ENCODE results near the gene ATF6.

The ATF6 gene

GRCh38 chr1:161966067-161966466, 199.9 kb downstream of the ATF6 start:
- no peak for DNase-seq (ENCODE audit: low read depth)

DNA sequence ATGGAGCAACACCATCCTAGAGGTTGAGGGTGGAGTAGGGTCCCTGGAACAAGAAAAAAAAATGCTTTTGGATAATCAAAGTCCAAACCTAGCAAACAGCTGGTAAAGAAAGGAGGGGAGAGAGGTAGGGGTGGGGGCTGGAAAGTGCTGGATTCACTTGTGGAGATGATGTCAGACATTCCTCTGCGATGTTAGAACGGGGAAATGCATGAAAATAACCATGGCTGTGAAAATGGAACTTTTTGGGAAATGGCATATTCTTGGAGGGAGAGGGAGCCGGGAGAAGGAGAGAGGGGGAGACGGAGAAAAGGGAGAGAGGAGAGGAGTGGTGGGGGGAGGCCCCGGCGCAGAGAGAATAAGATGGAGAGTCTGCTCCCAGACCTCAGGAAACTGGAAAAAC, 203.9 kb downstream of the ATF6 start:
- no peak for DNase-seq (ENCODE audit: low read depth)

GRCh38 chr1:161970633-161971032, 204.5 kb downstream of the ATF6 start:
- DNase-seq (ENCODE audit: low read depth): no peak

- DNase-seq (ENCODE audit: low read depth): no peak
These were observed 206.7 kb downstream of the ATF6 start for GRCh38 chr1:161972828-161973227.

DNA sequence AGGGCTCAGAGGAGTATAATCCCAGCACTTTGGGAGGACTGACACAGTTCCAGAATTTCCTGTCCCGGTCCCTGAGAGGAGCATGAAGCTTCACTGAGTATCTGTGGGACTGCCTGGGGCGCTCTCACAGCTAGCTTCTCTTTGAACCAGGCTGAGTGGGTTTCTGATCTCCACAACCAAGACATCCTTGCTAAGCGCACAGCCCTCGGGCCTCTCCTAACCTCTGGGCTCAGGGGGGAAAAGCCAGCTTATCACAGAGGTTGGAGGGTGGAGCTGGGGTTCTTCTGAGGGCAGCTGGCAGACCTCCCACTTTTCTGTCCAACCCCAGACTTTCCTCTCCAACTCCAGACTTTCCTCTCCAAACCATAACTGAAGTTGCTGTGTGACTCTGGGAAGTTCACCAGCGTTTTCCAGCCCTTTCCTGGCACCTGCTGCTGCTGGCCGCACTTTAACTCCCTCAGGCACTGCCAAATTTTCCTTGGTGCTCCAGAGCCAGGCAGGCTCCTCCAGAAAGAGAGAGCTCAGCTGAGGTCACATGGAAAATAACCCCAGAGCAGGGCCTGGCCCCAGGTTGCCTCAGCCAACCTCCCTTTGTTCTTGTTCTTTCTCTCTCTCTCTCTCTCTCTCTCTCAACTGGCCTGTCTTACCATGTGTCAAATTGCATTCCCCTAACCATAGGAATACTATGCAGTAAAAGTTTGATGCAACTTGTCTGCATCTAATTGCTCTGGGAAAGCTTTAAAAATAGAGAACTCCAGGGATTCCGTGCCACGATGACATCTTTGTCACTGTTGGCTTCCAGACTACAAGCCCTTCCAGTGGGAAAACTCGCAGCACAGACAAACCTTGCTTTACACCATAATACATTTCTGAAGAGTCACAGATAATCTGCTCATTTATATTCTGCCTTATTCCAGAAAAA, 208.1 kb downstream of the ATF6 start:
- DNase-seq (ENCODE audit: low read depth): no peak

GRCh38 chr1:161978011-161978790, 212.1 kb downstream of the ATF6 start:
- DNase-seq (ENCODE audit: low read depth): no peak

DNA sequence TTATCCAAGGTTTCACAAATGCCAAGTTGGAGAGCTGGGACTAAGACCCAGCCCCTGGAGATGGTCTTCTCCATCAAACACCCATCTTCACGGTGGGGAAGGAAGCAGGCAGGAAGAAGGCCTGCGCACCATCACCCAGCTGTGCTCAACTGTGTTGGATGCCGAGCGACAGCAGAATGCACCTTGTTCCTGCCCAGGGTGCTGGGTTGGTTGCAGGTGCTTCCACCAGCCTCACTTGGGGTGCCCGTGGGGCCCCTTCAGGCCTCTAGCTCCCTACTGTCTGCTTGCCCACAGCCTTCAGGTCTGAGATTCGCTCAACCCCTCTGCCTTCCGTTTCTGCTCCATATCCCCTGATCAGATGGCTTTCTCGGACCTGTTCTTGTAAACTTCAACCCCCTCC, 215.0 kb downstream of the ATF6 start:
- DNase-seq (ENCODE audit: low read depth): no peak

GRCh38 chr1:161981735-161982506, 215.8 kb downstream of the ATF6 start:
- no peak for DNase-seq (ENCODE audit: low read depth)

- DNase-seq (ENCODE audit: low read depth): no peak
These were observed 216.4 kb downstream of the ATF6 start for GRCh38 chr1:161982507-161982895.

- no peak for DNase-seq (ENCODE audit: low read depth)
These were observed 216.8 kb downstream of the ATF6 start for GRCh38 chr1:161982917-161983316.

DNA sequence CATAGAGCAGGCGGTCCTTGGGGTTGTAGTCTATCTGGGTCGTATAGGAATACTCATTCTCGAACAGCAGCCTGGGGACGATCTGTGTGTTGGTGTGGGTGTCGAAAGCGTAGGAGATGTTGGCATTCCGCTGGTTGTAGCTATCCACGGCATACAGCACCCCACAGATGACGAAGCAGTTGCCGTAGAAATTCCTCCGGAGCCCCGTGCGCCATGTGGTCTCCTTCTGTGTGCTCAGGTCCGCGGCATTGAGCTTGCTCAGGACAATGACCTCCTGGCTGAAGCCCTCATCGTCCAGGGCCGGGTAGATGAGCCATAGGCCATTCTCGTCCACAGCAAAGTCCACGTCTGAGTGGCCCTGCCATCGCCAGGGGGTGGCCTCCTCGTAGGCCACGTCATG, 217.6 kb downstream of the ATF6 start:
- no peak for DNase-seq (ENCODE audit: low read depth)

DNA sequence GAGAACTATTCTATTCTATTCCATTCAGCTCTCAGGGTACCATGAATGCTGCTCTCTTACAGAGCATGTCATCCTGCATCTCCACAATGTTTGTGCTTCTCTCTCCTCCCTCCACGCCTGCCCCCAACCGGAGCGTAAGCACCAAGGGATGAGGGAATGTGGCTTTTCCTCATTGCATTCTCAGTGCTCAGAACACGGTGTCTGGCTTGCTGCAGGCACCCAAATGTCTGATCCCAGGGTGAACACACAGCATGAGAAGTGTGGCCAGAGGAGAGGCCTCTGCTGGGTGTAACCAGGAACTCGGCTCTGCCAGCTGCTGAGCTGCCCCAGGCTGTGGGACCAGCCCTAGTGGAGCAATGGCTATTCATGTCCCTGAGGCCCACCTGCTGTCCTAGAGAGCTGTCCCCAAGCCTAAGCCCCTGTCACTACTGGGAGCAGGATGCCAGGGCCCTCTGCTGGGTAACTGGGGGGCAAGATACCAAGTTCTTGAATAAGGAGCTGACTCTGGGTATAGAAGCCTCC, 219.2 kb downstream of the ATF6 start:
- DNase-seq (ENCODE audit: low read depth): no peak

DNA sequence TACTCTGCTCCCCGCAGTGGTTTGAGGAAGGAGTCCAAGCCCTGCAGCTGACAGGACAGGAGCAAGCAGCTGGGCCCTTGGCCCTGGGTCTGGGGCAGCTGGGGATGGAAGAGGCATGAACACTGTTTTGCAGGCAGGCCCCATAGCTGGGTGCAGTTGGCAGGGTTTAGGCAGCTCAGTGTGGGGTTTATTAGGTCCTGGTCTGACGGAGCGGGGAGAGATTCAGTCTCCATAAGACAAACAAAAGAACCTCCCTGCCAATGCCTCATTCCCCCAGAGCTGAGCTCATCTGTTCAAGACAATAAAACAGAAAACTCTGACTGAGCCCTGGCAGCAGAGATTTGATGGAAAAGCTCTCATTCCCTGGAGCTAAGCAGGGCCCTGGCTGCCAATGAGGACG, 220.2 kb downstream of the ATF6 start:
- DNase-seq (ENCODE audit: low read depth): no peak

DNA sequence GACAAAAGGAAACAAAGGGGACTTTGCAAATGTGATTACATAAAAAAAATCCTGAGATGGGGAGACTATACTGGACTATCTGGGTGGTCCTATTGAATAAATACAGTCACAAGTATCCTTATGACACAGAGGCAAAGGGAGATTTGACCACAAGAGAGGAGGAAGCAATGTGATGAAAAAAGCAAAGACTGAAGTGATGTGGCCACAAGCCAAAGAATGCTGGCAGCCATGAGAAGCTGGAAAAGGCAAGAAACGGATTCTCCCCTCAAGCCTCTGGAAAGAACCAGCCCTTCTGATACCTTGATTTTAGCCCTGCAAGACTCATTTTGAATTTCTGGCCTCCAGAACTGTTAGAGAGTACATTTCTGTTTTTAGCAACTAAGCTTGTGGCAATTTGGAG, 221.2 kb downstream of the ATF6 start:
- no peak for DNase-seq (ENCODE audit: low read depth)

DNA sequence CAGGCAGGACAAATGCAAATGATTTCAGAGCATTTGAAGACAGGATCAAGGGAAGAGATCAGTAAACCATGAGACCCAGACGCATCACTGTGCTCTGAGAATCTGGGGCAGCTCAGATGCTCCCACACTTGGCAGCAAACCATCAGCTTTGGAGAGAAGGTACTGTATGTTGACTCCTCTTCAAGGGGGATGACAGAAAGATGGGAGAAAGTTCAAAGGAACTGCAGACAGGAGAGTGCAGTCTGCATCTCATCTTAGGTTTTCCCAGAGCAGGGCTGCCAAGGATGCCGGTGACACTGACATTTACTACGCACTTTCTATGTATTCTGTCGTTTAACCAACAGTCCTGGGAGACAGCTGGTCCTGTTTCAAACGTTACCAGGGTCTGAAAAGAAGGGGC, 221.8 kb downstream of the ATF6 start:
- no peak for DNase-seq (ENCODE audit: low read depth)

DNA sequence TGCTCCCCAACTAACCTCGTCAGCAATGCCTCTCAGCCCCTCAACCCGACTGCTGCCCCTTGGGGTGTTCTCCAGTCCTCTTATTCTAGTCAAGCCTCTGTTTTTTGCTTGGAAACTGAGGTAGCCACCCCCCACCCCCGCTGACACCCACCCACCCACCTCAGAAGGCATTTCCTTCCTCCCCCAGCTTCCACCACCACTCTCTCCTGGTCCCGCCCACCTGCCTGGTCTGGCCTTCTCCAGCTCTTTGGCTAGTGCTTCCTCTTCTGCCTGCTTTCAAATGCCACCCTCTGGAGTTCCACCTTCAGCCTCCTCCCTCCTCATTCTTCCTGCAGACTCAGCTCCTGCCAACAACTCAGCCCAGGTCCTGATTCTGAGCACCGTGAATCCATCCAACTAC, 222.3 kb downstream of the ATF6 start:
- DNase-seq (ENCODE audit: low read depth): no peak

- no peak for DNase-seq (ENCODE audit: low read depth)
These were observed 223.0 kb downstream of the ATF6 start for GRCh38 chr1:161989108-161989507.

DNA sequence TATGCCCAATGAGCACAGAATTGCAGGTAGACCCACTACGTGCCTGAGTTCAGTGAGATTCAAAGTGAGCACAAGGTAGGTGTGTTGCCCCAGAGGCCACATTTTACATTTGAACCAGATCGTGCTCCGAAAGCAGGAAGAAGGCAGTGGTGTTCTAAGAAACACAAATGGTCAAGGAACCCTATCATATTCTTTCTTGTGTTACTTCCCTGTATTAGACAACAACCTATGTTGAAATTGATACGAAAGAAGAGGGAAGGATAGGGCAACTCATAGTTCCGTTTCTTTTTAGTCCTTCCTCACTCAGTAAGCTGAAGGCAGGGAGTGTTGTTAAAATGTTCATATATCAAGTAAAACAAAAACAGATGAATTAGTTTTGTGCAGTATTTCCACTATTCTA, 223.7 kb downstream of the ATF6 start:
- no peak for DNase-seq (ENCODE audit: low read depth)

- no peak for DNase-seq (ENCODE audit: low read depth)
These were observed 227.5 kb downstream of the ATF6 start for GRCh38 chr1:161993576-161993975.

DNA sequence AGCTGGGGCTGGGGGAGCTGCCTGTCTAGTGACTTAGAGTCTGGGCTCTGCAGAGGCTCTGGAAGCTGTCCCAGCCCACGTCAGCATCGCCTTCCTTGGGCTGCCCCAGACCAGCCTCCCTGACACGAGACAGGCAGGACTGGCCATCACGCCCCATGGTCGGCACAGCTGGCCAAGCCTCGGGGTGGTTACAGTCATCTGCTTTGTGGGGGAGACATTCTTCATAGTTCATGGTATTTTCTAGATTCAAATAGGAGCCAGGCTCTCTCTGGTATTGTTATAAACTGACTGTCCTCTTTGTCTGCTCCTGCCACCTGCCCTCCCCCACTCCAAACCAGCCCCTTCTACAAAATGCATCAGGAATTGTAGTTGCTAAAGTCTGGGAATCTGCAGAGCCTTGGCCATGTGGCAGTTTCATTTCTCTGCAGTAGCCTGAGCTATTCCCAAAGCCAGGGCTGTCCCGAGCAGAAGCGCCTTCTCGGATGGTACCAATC, 228.1 kb downstream of the ATF6 start:
- DNase-seq (ENCODE audit: low read depth): no peak

DNA sequence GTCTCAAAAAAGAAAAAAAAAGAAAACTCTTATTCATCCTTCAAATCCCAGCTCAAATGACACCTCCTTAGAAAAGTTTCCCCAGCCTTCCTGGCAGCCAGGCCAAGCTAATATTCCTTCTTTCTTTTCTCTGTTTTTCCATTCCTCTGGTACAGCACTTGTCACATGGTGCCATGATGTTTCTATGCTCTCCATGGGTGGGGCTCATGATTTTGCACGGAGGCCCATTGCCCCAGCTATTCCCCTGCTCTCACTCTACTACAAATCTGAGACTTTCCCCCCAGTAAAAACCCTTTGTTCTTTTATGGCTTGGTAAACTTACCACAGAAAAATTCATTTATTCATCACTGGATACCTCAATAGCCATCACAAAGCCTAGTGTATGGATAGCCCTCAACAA, 231.0 kb downstream of the ATF6 start:
- no peak for DNase-seq (ENCODE audit: low read depth)

- DNase-seq (ENCODE audit: low read depth): no peak
These were observed 232.7 kb downstream of the ATF6 start for GRCh38 chr1:161998811-161999210.

Data from HS-27A (cell line).